DMS153 treated with DMSO at 0.1 percent for 48 hours (cell line): ENCODE results near the gene SLC16A3.
"Not testable (repeated sequence)": the region's sequence is repeated elsewhere in the genome, so short reads cannot be mapped to it uniquely, and the experiment has no call there.

Source experiments
- DNase-seq: peaks from one replicate; lab custom pipeline; 2025; ENCODE audit not compliant: unreplicated experiment; lab: John Stamatoyannopoulos, UW

Gene SLC16A3

DNA sequence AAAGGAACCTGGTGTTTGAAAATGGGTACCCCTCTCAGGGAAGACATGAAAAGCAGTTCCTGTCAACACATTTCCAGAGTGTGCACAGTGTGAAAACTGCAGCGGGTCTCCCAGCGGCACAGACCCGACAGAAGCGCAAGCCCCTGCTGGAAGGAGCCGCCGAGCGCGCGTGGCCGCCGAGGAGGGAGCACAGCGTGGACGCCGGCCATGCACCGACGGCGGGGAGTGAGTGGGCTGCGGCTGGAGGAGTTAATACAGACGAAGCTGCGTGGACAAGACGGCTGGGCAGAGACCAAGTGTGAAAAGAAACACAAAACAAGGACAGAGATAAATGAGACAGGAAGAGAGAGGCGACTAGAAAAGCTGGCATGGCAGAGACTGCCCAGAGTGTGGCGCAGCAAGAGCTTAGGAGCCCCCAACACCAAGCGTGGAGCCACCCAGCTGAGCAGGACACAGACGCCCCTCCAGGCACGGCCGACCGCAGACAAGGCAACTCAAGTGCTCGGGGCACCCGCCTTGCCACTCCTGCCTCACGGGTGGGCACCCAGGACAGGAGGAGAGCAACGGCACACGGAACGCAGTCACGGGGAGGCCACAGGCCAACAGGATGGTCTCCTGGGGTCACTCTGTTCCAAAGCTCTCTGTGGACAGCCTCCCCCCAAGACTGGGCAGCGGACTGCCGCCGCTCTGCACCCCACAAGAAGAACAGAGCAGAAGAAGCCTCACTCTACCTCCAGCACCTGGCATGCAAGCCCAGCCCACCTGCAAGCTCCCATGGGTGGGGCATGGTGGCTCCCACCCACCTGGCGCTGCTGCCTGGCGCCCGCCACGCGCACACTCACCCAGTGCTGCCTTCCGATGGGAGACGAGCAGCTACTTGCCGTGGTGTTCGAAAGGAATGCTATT is 16.5 kb downstream of the SLC16A3 start:
- no peak for DNase-seq

GRCh38 chr17:82246040-82246364 is 17.2 kb downstream of the SLC16A3 start:
- DNase-seq, result no peak

DNA sequence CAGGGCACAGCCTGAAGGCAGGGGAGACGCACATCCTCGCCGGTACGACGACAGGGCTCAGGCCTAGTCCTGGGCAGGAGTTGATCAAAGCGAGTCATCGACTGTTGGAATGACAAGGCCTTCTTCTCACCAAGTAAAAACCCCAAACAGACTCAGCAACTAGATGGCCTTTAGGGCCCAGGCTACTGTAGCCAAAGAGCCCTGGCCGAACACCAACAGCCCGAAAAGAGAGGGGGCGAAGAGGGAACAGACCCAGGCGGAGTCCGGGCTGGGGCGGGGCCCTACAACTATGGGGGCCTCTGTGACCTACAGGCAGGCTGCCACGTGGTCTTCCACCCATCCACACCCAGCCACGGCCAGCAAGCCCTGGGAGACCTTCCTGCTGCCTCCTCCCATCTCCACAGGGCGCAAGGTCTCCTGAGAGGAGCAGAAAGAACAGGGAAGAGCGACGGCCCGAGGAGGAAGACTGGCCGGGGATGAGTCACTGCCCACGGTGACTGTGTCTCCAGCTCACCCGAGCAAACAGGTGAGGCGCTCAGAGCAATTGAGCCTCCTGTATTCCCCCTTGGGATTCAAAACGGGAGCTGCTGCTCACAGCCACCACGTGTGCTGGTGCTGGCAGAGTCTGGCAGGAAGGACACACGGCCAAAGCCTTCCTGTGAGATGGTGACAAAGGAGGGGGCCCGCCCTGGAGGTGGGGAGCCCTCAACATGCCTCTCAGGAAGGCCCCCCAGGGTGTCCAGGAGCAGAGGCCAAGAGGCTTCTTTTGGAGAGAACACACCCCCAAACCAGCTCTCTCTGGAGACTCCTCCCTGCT is 17.7 kb downstream of the SLC16A3 start:
- no peak for DNase-seq

GRCh38 chr17:82247182-82247823 is 18.5 kb downstream of the SLC16A3 start:
- DNase-seq, result no peak

GRCh38 chr17:82247856-82248671 is 19.2 kb downstream of the SLC16A3 start:
- no peak for DNase-seq

- no peak for DNase-seq
Observed at GRCh38 chr17:82248815-82249674, 20.2 kb downstream of the SLC16A3 start.

- DNase-seq, result no peak
Observed at GRCh38 chr17:82249896-82250581, 21.2 kb downstream of the SLC16A3 start.

DNA sequence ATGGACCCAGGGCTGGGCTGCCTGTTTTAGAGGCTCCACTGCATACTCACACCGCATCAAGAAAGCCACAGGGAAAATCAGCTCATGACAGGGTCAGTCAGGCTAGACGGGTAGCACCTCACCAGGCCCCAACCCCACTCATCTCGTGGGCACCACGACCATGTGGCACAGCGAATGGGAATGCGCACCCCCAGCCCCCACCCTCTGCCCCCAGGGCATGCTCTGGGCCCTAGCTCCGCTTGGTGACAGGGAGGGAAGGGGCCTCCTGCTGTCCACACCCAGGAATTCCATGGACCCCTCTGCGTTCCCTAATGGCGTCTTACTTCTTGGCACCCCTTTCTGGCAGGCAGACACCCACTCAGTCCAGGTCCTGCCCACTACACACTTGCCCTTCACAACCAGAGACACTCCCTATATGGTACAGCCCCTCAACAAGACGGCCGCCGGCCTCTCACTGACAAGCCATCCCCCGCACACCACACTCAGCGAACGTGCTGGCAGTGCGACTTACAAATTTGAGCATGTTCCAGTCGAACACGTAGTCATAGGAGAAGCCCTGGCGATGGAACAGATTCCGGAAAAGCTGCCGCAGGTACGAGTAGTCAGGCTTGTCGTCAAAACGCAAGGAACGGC is 22.1 kb downstream of the SLC16A3 start:
- DNase-seq, result no peak

GRCh38 chr17:82252511-82253178 is 23.8 kb downstream of the SLC16A3 start:
- no peak for DNase-seq

DNA sequence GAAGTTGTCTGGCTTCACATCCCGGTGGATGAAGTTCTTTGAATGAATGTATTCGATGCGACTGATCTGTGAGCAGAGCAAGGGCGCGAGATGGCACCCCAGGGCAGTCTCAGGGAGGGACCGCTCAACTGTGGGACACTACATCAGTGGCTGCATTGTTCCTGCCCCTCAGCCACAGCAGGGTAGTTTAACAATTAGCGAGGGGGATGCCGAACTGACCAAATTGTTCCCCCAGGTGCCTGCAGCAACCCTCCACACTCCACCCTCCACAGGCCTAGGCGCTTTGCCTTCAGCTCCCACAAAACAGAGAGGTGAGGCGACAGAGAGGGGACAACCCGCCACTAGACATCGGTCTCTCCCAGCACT is 24.3 kb downstream of the SLC16A3 start:
- DNase-seq, result no peak

GRCh38 chr17:82254096-82254495 is 25.3 kb downstream of the SLC16A3 start:
- not testable (repeated sequence) for DNase-seq

DNA sequence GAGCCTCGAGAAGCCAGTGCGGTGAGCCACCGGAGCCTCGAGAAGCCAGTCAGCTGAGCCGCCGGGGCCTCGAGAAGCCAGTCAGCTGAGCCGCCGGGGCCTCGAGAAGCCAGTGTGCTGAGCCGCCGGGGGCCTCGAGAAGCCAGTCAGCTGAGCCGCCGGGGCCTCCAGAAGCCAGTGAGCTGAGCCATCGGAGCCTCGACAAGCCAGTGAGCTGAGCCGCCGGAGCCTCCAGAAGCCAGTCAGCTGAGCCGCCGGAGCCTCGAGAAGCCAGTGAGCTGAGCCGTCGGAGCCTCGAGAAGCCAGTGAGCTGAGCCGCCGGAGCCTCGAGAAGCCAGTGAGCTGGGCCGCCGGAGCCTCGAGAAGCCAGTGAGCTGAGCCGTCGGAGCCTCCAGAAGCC is 25.9 kb downstream of the SLC16A3 start:
- not testable (repeated sequence) for DNase-seq

DNA sequence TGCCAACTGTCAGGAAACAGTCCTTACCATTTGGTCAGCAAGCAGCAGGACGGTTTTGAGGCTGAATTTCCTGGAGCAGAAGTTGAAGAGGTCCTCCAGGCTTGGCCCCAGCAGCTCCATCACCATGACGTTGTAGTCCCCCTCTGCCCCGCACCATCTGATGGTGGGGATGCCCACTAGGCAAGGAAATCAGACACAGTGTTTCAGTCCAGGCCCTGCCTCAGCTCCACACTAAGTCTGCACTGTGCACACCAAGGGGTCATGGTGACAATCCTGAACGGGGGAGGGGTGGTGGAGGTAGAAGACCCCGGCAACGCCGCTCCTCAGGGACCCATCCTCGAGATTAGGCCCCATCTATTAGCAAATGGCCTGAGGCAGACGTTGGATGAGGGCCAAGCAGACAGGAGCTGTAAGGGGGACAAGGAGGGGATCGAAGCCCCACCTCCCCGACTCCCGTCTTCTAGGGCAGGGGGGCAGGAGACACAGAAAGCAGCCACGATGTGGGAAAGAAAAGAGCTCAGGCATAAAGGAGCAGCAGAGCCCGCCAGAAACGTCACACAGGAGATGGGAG is 26.6 kb downstream of the SLC16A3 start:
- no peak for DNase-seq

DNA sequence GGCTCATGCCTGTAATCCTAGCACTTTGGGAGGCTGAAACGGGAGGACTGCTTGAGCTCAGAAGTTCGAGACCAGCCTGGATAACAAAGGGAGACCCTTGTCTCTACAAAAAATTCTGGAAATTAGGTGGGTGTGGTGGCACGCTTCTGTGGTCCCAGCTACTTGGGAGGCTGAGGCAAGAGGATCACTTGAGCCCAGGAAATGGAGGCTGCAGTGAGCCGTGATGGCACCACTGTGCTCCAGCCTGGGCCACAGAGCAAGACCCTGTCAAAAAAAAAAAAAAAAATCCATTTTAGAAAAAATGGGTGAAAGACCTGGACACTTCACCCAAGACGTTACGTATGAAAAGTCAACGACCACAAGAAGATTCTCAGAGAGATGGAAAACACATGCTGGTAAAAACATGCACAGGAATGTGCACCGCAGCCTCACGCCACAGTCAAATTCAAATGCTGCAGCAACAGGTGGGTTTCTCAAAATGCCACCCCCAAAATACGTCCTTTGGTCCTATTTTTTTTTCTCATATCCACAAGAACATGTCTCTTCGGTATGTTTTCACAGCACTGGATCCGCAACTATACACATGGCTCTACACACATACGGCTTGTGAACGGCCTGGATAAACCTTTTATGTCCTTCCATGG is 27.5 kb downstream of the SLC16A3 start:
- no peak for DNase-seq

- DNase-seq, result no peak
Observed at GRCh38 chr17:82257473-82257872, 28.6 kb downstream of the SLC16A3 start.

- no peak for DNase-seq
Observed at GRCh38 chr17:82258555-82258954, 29.7 kb downstream of the SLC16A3 start.
